RWPE1 (cell line): ENCODE measurements around the gene PARP1.
"Not testable (repeated sequence)": the region's sequence is repeated elsewhere in the genome, so short reads cannot be mapped to it uniquely, and the experiment has no call there.

Experiments
- CTCF ChIA-PET: fragments of 350-600 bp; sonication (Branson Sonifier 250); formaldehyde crosslinking; extraction: SDS; loops from one replicate; lab custom pipeline; 2021; lab: Yijun Ruan, JAX
- POLR2A ChIA-PET: fragments of 400-600 bp; formaldehyde crosslinking; extraction: SDS; loops from one replicate; lab custom pipeline; 2020; ENCODE audit warnings: antibody characterized with exemption; ENCODE audit not compliant: low non-redundant PET; lab: Yijun Ruan, JAX
- DNase-seq: peaks from one replicate; pipeline ENCODE4 v3.0.0; 2012; ENCODE audit warnings: low spot score
- H3K27ac ChIP-seq: fragments of 450-650 bp; 2 replicates; pipeline ENCODE4 v1.5.1; 2017
- TF ChIP-seq, protein P1 (sequence below): fragments of 450-650 bp; conservative IDR thresholded peaks from 2 replicates; pipeline ENCODE4 v1.5.1; 2017; ENCODE audit warnings: low read depth, mild to moderate bottlenecking

The PARP1 gene

DNA sequence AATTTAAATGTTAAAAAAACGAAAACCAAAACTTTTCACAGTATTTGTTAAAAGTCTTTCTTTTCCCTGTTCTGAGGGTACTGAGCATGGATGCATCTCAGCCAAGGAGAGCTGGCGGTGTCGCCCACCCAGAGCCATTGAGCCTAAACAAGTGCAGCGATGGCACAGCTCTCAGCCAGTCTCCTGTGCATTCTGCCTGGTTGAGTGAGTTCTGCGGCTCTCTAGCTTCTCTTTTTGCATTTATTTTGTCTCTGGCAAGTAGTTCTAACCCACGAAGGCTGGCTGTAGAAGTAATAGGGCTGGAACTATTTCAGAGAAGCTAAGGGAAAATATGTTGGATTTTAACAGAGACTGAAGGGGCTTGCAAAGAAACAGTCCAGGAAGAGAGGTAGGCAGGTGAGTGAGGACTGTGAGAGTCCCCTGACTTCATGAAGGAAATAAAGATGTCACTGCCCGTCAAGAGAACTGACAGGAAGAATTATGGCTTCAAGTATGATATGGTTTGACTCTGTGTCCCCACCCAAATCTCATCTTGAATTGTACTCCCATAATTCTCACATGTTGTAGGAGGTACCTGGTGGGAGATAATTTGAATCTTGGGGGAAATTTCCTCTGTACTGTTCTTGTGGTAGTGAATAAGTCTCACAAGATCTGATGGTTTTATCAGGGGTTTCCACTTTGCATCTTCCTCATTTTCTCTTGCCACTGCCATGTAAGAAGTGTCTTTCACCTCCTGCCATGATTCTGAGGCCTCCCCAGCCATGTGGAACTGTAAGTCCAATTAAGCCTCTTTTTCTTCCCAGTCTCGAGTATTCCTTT is 63.2 kb downstream of the PARP1 start:
- CTCF ChIA-PET, result interaction anchor here (0.7 kb wide), 1 partner anchor 1714 kb away, joined by 3 read pairs; no protein-coding TSS in a partner anchor
- no peak for DNase-seq
- TF ChIP-seq, protein P1, sequence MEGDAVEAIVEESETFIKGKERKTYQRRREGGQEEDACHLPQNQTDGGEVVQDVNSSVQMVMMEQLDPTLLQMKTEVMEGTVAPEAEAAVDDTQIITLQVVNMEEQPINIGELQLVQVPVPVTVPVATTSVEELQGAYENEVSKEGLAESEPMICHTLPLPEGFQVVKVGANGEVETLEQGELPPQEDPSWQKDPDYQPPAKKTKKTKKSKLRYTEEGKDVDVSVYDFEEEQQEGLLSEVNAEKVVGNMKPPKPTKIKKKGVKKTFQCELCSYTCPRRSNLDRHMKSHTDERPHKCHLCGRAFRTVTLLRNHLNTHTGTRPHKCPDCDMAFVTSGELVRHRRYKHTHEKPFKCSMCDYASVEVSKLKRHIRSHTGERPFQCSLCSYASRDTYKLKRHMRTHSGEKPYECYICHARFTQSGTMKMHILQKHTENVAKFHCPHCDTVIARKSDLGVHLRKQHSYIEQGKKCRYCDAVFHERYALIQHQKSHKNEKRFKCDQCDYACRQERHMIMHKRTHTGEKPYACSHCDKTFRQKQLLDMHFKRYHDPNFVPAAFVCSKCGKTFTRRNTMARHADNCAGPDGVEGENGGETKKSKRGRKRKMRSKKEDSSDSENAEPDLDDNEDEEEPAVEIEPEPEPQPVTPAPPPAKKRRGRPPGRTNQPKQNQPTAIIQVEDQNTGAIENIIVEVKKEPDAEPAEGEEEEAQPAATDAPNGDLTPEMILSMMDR, result no peak
- POLR2A ChIA-PET, result no interaction called here
- H3K27ac ChIP-seq, result no peak overlapping the region

- CTCF ChIA-PET, result interaction anchor here (0.6 kb wide), 1 partner anchor 217 kb away, joined by 3 read pairs; no protein-coding TSS in a partner anchor
- POLR2A ChIA-PET, result no interaction called here
- H3K27ac ChIP-seq, result no peak overlapping the region
- TF ChIP-seq, protein P1, result no peak
- no peak for DNase-seq
Measured at GRCh38 chr1:226342656-226343055, 65.2 kb downstream of the PARP1 start.

- CTCF ChIA-PET, H3K27ac ChIP-seq, POLR2A ChIA-PET, DNase-seq: not testable (repeated sequence)
Measured at GRCh38 chr1:226340111-226340510, 67.8 kb downstream of the PARP1 start.

DNA sequence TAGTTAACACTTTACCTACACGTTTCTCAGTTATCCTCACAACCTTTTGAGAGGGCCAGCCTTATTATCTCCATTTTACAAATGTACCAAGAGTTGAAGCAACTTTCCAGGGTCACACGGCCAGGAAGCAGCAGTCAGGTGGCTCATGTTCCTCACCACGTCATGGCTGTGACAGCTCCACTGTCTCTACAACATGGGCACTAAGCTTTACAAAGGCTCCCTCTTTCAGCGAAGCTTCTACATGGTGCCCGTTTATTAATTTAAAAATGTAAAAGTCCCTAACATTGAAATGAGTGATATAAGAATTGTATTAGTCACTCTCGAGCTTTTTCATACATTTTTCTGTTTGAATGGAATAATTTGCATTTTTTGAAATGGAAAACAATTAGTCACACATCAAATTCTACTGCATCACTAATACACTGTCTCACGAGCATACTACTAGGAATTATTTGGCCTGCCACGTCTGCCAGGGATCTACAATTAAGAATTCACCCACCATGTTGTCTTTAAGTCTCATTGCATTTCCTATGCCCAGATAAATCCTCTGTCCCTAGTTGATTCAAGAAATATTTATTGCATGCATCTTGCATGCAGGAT is 70.5 kb downstream of the PARP1 start:
- CTCF ChIA-PET, result interaction anchor here (0.7 kb wide), 1 partner anchor 10 kb away, joined by 3 read pairs; no protein-coding TSS in a partner anchor
- POLR2A ChIA-PET, result interaction anchor here (0.6 kb wide), 1 partner anchor 63 kb away, joined by 5 read pairs; no protein-coding TSS in a partner anchor
- TF ChIP-seq, protein P1, result no peak
- no peak overlapping the region for H3K27ac ChIP-seq
- DNase-seq, result no peak

GRCh38 chr1:226335661-226336060 is 72.2 kb downstream of the PARP1 start:
- TF ChIP-seq, protein P1, result no peak
- ChIA-PET POLR2A (no interaction called here), CTCF (interaction anchor here (1.1 kb wide), 1 partner anchor 210 kb away, joined by 3 read pairs; no protein-coding TSS in a partner anchor)
- H3K27ac ChIP-seq, result no peak overlapping the region
- DNase-seq, result no peak

GRCh38 chr1:226332947-226333346 is 74.9 kb downstream of the PARP1 start:
- no peak overlapping the region for H3K27ac ChIP-seq
- ChIA-PET CTCF (interaction anchor here (0.6 to 2.1 kb wide), 21 partner anchors 10 to 859 kb away, joined by 3 to 14 read pairs (median 3); partner anchors contain the start of genes LIN9 and PARP1), POLR2A (interaction anchor here (0.6 to 1.3 kb wide), 2 partner anchors 24 to 204 kb away, joined by 3 to 5 read pairs; partner anchors contain the start of gene LIN9)
- TF ChIP-seq, protein P1, result no peak
- DNase-seq, result no peak
